ENCODE measurements around the gene LRRC27.
"Not testable (repeated sequence)": the region's sequence is repeated elsewhere in the genome, so short reads cannot be mapped to it uniquely, and the experiment has no call there.

GRCh38 chr10:132337854-132338253, 5.9 kb downstream of the LRRC27 start:
- not testable (repeated sequence) for TF ChIP-seq CTCF (conservative IDR thresholded peaks at IDR 0.05; ENCODE audit: low read depth, low read length); EZH2 (IDR thresholded peaks at IDR 0.05; ENCODE audit: low read length, unreplicated experiment)
